IPS DF 6.9 (cell line): ENCODE measurements around the gene ETS2.

Source experiments
- DNase-seq: peaks from one replicate; pipeline ENCODE4 v3.0.0-alpha.2; 2013; ENCODE audit warnings: low read depth, low spot score
- H3K27ac ChIP-seq: one replicate; pipeline ENCODE4 v1.5.1; 2013; ENCODE audit warnings: low read length, control low read depth
- H3K27me3 ChIP-seq: 2 replicates; pipeline ENCODE4 v1.6.1; 2013; ENCODE audit warnings: mild to moderate bottlenecking, low read length; ENCODE audit not compliant: control insufficient read depth, insufficient read depth
- H3K36me3 ChIP-seq: 2 replicates; pipeline ENCODE4 v1.6.1; 2013; ENCODE audit warnings: low read length; ENCODE audit not compliant: control insufficient read depth, insufficient read depth
- H3K4me1 ChIP-seq: 2 replicates; pipeline ENCODE4 v1.6.1; 2013; ENCODE audit warnings: low read length; ENCODE audit not compliant: control insufficient read depth, insufficient read depth
- H3K4me3 ChIP-seq: 2 replicates; pipeline ENCODE4 v1.5.1; 2013; ENCODE audit warnings: mild to moderate bottlenecking, low read length
- H3K9me3 ChIP-seq: 2 replicates; pipeline ENCODE4 v1.6.1; 2013; ENCODE audit warnings: low read length, inconsistent platforms; ENCODE audit not compliant: control insufficient read depth, insufficient read depth
- WGBS: extraction: QIAGEN DNeasy Blood & Tissue Kit; methylation state at CpG from one replicate; pipeline ENCODE4 v1.1.7; 2013; ENCODE audit warnings: mixed read lengths, missing lambda C conversion rate; ENCODE audit not compliant: insufficient read length, insufficient coverage; 5-methylcytosine and 5-hydroxymethylcytosine counted together

Gene ETS2

DNA sequence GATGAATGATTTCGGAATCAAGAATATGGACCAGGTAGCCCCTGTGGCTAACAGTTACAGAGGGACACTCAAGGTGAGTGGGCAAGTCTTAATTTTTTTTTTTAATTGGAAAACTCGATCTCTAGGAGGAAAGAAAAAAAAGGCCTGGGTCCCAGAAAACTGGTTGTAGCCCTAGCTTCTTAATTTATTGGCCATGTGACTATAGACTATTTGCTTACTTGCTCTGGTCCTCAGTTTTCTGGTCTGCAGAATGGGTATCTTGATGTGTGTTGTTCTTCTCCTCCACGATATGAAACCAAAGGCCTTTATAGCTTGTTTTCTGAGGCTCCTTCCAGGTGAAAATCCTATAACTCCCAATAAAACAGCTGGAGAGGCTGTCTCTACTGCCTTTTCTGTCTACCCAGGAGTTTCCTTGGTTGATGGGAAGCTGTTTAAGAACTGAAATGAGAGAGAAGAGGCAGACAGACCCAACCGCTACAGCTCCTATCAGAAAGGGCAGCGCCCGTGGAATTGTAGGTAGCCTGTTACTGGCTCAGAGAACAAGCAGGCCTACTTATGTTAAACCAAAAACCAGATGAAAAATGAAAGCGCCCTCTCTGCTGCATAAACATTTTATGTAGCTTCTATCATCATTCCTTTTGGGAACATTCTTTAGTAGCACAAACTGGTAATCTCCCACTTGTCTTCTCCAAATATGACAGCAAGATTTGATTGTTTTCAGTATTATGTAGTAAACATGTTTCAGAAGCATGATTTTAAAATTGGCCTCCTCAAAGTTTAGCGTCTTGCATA, 4.5 kb downstream of the ETS2 start:
- Histone ChIP-seq H3K4me1 (peaks cover 9% of the 10 kb centered on the region), H3K36me3 (peaks cover 18% of the 10 kb centered on the region), H3K9me3 (no peaks in the 10 kb centered on the region), H3K27me3 (no peaks in the 10 kb centered on the region), H3K4me3 (no peak overlapping the region), H3K27ac (no peak overlapping the region)
- no CpG with 5 or more reads among the region's 8 CpGs for WGBS
- no peak for DNase-seq

DNA sequence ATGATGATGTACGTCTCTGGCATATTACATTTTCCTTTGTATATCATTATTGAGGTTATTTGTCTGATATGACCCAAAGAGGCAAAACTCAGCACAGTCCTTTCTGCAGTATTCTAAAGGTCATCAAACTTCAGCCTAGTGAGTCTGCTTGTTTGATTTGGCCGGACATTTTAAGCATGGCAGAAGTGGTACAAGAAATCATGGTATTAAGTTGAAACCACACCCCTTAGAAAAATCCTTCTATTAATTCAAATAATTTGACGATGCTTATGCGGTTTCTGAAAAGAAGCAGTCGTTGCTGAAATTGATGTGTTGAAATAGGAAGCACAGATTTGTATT, 5.1 kb downstream of the ETS2 start:
- H3K27me3 ChIP-seq: no peaks in the 10 kb centered on the region
- peaks cover 18% of the 10 kb centered on the region for H3K36me3 ChIP-seq
- no CpG with 5 or more reads among the region's 5 CpGs for WGBS
- peaks cover 9% of the 10 kb centered on the region for H3K4me1 ChIP-seq
- DNase-seq: no peak
- H3K27ac ChIP-seq: no peak overlapping the region
- no peaks in the 10 kb centered on the region for H3K9me3 ChIP-seq
- H3K4me3 ChIP-seq: no peak overlapping the region

DNA sequence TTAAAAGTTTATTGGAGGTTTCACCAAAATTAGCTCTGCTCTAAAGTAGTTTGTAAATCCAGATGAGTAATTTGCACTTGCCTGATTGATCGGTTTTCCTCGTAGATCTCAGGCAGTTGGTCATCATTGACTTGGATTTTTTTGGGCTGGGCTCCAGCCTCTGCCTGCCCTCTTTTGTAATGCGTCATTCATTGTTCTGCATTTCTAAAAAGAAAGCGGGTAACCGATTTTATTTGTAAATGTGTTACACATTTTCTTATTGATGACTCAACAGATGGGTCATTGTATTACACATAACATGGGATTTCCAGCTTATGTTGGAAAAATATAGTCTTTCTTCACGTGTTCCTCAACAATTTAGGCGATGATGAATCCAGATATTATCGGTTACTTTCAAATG, 5.5 kb downstream of the ETS2 start:
- no CpG with 5 or more reads among the region's 8 CpGs for WGBS
- Histone ChIP-seq H3K4me1 (peaks cover 9% of the 10 kb centered on the region), H3K36me3 (peaks cover 20% of the 10 kb centered on the region)

DNA sequence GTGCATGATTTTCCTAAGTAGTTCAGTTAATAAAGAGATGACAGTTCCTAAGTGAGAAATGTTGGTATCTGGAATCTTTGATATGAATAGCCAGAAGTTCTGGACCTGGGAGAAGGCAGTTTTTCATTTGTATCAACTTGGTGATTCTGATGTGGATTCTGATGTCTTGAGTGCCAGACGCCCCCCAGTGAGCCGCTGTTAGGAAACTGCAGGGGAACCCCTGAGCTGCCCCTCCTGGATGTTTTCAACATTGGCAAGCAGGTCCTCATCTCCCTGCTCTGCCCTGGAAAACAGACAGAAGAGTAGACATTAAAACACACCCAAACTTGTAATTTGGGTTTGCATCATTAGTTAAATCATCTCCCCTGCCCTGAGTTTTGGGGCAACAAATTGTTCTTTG, 7.4 kb downstream of the ETS2 start:
- Histone ChIP-seq H3K36me3 (peaks cover 36% of the 10 kb centered on the region), H3K4me1 (peaks cover 5% of the 10 kb centered on the region; the same call in 1 of the 2 replicates), H3K4me3 (no peak overlapping the region), H3K9me3 (no peaks in the 10 kb centered on the region), H3K27me3 (no peaks in the 10 kb centered on the region), H3K27ac (no peak overlapping the region)
- WGBS: no CpG with 5 or more reads among the region's 2 CpGs
- peak; percentile 45 for DNase-seq

More for the DNA sequence above, 5.5 kb downstream of the ETS2 start:
- H3K9me3 ChIP-seq: no peaks in the 10 kb centered on the region
- H3K27me3 ChIP-seq: no peaks in the 10 kb centered on the region
- no peak overlapping the region for H3K4me3 ChIP-seq
- DNase-seq: no peak
- no peak overlapping the region for H3K27ac ChIP-seq

DNA sequence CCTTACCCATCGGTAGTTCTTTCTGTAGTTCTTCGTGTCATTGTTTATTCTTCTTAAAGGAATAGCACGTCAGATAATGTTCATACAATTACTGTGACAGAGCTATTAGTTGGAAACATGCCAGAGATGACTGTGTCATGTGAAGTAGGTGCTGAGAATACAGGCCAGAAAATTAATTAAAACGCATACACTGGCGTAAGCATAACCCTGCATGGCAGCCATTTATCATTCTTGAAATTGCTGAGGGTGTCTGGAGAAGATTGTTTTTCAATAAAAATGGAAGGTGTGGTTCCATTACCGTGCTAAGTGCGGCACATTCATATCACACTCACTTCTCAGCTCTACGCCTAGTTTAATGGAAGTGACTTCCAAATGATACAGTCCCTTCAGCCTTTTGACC, 7.8 kb downstream of the ETS2 start:
- DNase-seq: no peak
- Histone ChIP-seq H3K4me3 (no peak overlapping the region), H3K27me3 (no peaks in the 10 kb centered on the region), H3K27ac (no peak overlapping the region), H3K4me1 (peaks cover 4% of the 10 kb centered on the region; the same call in 1 of the 2 replicates), H3K36me3 (peaks cover 38% of the 10 kb centered on the region), H3K9me3 (no peaks in the 10 kb centered on the region)
- no CpG with 5 or more reads among the region's 8 CpGs for WGBS

DNA sequence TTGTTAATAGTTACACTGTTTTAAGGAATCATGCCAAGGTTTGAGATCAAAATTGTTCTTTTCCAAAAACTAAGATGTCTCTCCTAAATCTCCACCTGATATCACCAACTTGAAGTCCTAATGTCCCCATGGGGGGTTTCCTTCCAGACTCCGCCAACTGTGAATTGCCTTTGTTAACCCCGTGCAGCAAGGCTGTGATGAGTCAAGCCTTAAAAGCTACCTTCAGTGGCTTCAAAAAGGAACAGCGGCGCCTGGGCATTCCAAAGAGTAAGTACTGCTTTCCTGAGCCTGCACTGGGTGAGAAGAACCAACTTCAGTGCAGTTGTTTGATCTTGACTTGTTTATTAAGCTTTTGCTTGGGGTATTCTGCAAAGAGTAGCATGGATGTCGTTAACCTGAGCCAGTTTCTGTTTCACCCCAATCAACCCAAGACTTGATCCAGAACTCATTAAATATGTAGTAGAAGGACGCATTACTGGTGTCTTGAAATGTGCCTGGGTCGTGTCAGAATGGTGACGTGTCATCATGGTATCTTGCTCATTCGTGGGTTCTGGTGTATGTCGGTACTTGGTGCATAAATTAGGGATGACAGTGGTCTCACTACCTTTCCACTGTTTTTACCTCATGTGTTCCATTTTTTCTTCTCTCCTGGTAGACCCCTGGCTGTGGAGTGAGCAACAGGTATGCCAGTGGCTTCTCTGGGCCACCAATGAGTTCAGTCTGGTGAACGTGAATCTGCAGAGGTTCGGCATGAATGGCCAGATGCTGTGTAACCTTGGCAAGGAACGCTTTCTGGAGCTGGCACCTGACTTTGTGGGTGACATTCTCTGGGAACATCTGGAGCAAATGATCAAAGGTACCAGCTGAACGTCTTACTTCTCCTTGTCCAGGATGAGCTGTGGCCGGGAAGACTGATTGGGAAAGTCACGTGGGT, 8.7 kb downstream of the ETS2 start:
- H3K36me3 ChIP-seq: peaks cover 46% of the 10 kb centered on the region

DNA sequence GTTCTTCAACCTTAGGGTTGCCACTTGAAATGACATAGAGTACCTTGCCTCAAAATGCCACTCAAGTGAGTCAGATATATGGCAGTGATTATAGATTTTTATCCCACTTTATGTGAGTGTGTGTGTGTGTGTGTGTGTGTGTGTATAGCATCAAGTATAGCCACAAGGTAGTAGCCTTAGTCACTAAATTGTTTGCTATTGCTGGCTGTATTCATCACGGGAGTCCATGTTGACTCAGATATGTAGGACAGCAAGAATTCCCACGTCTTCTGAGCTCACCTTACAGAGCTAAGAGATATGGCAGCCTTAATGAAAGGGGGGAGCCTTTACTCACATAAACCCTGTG, 9.3 kb downstream of the ETS2 start:
- no peaks in the 10 kb centered on the region; the same call in 1 of the 2 replicates for H3K4me1 ChIP-seq
- no peaks in the 10 kb centered on the region for H3K9me3 ChIP-seq
- no peak for DNase-seq
- no CpG with 5 or more reads among the region's 2 CpGs for WGBS
- peaks cover 52% of the 10 kb centered on the region for H3K36me3 ChIP-seq
- H3K27ac ChIP-seq: no peak overlapping the region
- H3K4me3 ChIP-seq: no peak overlapping the region
- no peaks in the 10 kb centered on the region for H3K27me3 ChIP-seq

More for the DNA sequence above, 8.7 kb downstream of the ETS2 start:
- no peaks in the 10 kb centered on the region for H3K9me3 ChIP-seq
- peaks cover under 1% of the 10 kb centered on the region; the same call in 1 of the 2 replicates for H3K4me1 ChIP-seq
- H3K27ac ChIP-seq: no peak overlapping the region
- no CpG with 5 or more reads among the region's 16 CpGs for WGBS
- no peak for DNase-seq
- H3K4me3 ChIP-seq: no peak overlapping the region
- no peaks in the 10 kb centered on the region for H3K27me3 ChIP-seq

DNA sequence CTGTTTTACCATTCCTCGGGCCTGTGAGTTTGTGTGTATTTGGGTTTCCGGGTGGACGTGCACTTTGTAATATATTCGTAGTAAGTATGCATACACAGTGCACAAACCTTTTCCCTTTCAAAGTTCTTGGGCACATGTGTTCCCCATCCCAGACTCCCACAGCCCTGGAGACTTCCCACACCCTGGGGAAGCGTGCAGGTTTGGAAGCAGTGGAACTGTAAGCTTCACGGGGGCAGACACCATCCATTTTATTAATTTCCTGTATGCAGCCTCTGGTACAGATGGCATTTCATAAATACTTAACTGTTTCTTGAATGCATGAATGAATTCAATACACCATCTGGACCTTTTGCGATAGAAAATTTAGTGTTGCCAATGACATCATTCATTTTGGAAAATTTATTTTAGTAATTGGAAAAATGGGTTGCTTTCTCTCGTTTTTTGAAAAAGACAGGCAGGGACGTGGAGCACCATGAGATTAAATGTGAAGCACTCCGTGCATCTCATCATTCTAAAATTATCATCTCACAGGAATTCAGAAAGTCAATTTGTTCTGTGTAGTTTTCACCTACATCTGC, 10.8 kb downstream of the ETS2 start:
- DNase-seq: no peak
- H3K27ac ChIP-seq: no peak overlapping the region
- H3K9me3 ChIP-seq: no peaks in the 10 kb centered on the region
- no CpG with 5 or more reads among the region's 10 CpGs for WGBS
- peaks cover 60% of the 10 kb centered on the region for H3K36me3 ChIP-seq
- H3K4me1 ChIP-seq: no peaks in the 10 kb centered on the region; the same call in 1 of the 2 replicates
- H3K4me3 ChIP-seq: no peak overlapping the region
- H3K27me3 ChIP-seq: no peaks in the 10 kb centered on the region

DNA sequence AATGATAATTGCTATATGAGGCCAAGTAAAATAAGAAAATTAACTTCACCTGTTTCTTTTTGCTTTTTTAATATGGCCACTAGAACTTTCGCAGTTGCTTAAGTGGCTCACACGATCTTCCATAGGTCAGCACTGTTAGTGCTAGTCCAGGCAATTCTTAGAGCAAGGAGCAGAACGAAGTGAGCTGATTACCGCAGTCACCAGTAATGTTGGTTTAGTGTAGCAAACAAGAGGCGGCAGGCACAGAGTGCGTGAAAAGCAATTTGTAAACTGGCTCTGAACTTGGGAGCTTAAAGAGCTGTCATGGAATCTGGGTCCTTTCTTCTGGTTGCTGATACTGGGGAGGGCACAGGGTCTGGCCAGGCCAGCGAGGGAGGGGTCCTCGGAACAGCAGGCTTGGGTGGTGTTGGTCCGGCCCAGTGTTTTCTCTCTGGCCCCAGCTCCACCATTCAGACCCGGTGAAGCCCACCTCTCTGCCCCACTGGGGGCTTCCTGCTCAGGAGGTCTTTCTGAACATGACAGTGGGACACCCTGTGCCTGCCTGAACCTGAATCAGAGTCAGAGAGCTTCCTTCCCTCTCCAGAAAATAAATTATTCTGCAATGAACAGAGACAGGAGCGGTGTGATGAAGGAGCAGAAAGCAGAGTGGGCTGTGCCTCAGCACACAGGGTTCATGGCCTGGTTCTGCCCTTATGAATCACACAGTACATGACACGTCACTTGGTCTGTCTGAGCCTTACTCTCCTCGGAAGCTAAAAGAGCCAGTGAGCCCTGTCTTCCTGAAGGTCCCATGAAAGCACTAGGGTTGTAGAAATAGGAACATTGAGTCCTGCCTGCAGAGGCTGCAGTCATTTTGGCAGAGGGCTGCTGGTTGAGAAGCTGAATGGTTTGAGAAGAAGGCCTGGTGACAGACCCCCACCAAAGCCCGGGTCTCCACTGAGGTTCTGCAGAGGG, 11.9 kb downstream of the ETS2 start:
- H3K9me3 ChIP-seq: no peaks in the 10 kb centered on the region
- peaks cover 70% of the 10 kb centered on the region for H3K36me3 ChIP-seq
- no peak for DNase-seq
- no peak overlapping the region for H3K4me3 ChIP-seq
- H3K27me3 ChIP-seq: no peaks in the 10 kb centered on the region
- H3K4me1 ChIP-seq: no peaks in the 10 kb centered on the region; the same call in 1 of the 2 replicates
- no CpG with 5 or more reads among the region's 14 CpGs for WGBS
- H3K27ac ChIP-seq: no peak overlapping the region
